DND-41 (cell line): ENCODE data around the gene FAIM.

ENCODE experiments used
- EZH2 ChIP-seq: IDR thresholded peaks from 3 replicates; pipeline ENCODE4 v1.6.1; 2012; ENCODE audit warnings: borderline replicate concordance, low read depth, mild to moderate bottlenecking, moderate library complexity, low read length, inconsistent platforms; ENCODE audit not compliant: severe bottlenecking
- TF ChIP-seq, protein P1 (sequence below): IDR thresholded peaks from 2 replicates; pipeline ENCODE4 v1.5.1; 2012; ENCODE audit warnings: borderline replicate concordance, low read length, moderate library complexity, mild to moderate bottlenecking; ENCODE audit not compliant: poor library complexity, severe bottlenecking; ENCODE audit errors: extremely low read depth

DNA sequence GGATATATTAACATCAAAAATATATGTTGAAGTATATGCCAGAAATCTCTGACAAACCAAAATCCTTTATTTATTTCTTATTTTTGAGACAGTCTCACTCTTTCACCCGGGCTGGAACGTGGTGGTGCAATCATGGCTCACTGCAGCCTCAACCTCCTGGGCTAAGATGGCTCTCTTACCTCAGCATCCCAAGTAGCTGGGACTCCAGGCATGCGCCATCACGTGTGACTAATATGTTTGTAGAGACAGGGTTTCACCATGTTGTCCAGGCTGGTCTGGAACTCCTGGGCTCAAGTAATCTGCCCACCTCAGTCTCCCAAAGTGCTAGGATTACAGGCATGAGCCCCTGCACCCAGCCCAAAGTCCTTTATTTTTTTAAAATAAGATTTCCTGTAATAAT, 11.9 kb downstream of the FAIM start:
- TF ChIP-seq, protein P1, sequence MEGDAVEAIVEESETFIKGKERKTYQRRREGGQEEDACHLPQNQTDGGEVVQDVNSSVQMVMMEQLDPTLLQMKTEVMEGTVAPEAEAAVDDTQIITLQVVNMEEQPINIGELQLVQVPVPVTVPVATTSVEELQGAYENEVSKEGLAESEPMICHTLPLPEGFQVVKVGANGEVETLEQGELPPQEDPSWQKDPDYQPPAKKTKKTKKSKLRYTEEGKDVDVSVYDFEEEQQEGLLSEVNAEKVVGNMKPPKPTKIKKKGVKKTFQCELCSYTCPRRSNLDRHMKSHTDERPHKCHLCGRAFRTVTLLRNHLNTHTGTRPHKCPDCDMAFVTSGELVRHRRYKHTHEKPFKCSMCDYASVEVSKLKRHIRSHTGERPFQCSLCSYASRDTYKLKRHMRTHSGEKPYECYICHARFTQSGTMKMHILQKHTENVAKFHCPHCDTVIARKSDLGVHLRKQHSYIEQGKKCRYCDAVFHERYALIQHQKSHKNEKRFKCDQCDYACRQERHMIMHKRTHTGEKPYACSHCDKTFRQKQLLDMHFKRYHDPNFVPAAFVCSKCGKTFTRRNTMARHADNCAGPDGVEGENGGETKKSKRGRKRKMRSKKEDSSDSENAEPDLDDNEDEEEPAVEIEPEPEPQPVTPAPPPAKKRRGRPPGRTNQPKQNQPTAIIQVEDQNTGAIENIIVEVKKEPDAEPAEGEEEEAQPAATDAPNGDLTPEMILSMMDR: no peak
- no peak for TF ChIP-seq EZH2
